ENCODE measurements around the gene SCAI.
"Not testable (repeated sequence)": the region's sequence is repeated elsewhere in the genome, so short reads cannot be mapped to it uniquely, and the experiment has no call there.

The SCAI gene

DNA sequence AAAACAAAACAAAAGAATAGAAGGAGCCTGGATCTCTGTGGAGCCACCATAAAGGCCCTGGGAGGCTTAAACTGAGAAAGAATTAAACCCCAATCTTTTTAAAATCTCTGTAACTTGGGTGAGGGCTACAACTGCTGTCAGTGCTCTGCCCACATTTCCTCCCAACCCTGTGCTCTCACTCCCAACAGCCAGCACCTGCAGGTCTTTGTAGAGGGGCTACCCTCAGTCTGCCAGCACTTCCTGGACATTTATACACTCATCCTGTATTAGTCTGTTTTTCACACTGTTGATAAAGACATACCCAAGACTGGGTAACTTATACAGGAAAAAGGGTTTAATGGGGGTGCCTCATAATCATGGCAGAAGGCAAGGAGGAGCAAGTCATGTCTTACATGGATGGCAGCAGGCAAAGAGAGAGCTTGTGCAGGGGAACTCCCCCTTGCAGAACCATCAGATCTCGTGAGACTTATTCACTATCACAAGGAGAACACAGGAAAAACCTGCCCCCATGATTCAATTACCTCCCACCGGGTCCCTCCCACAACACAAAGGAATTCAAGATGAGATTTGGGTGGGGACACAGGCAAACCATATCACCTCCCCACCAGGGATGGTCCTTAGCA is 47.4 kb downstream of the SCAI start:
- ATAC-seq, result no peak
- Mint-ChIP-seq H3K4me1 (no peaks in the 10 kb centered on the region), H3K4me3 (no peak overlapping the region), H3K9me3 (peaks cover 3% of the 10 kb centered on the region), H3K36me3 (peaks cover 42% of the 10 kb centered on the region), H3K27me3 (no peaks in the 10 kb centered on the region), H3K27ac (no peak overlapping the region)

DNA sequence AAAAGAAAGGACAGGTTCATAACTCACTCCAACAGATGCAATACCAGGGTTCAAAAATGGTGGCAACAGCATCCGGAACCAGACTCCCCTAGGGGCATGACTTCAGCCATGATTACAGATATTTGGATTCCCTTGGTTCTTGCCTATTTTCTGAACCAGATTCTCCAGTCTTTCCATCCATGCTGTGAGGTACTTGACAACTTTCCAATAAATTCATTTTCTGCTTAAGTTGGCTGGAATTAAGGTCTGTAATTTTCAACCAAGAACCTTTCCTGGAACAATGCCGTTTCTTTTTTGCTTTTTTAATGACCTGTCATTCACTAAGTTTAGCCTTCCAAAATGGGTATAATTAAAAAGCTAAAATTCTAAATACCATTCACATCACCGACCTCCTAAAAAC is 52.2 kb downstream of the SCAI start:
- Mint-ChIP-seq H3K9me3 (no peaks in the 10 kb centered on the region), H3K4me3 (no peak overlapping the region), H3K27ac (no peak overlapping the region), H3K36me3 (peaks cover 38% of the 10 kb centered on the region), H3K27me3 (no peaks in the 10 kb centered on the region), H3K4me1 (peaks cover 15% of the 10 kb centered on the region)
- no peak for ATAC-seq

DNA sequence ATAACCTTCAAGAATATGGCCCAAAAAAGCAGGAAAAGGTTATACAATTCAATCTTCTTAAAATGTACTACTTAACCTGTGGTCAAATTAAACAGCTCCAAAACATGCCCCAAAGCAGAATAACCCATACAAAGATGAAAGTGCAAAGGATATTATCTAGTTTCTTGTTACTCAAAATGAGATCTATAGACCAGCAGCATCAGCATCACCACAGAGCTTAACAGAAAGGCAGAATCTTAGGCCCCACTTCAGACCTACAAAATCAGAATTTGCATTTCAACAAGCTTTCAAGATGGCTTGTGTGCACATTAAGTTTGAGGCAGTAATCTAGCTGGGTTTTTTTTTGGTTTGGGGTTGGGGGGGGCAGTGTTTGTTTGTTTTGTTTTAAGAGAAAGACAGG is 54.0 kb downstream of the SCAI start:
- ATAC-seq, result no peak
- Mint-ChIP-seq H3K36me3 (peaks cover 22% of the 10 kb centered on the region), H3K27me3 (no peaks in the 10 kb centered on the region), H3K4me3 (no peak overlapping the region), H3K4me1 (peaks cover 15% of the 10 kb centered on the region), H3K9me3 (no peaks in the 10 kb centered on the region), H3K27ac (no peak overlapping the region)

DNA sequence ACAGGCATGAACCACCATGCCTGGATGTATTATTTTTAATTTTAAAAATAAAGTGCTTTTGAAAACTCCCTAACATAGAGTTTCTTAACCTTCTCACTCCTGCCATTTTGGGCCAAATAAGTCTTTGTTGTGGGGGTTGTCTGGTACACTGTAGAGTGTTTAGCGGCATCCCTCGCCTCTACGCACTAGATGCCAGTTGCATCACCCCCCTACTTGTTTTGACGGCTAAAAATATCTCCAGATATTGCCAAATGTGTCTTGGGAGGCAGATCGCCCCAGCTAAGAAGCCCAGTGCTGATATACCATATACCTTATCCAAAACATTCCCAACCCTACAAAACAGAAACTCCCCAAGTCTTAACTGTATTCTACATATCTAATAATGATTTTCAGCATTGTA is 54.6 kb downstream of the SCAI start:
- H3K27me3 Mint-ChIP-seq, result no peaks in the 10 kb centered on the region
- peaks cover 18% of the 10 kb centered on the region for H3K36me3 Mint-ChIP-seq
- peaks cover 15% of the 10 kb centered on the region for H3K4me1 Mint-ChIP-seq
- peaks cover 1% of the 10 kb centered on the region for H3K9me3 Mint-ChIP-seq
- no peak overlapping the region for H3K27ac Mint-ChIP-seq
- no peak overlapping the region for H3K4me3 Mint-ChIP-seq
- ATAC-seq, result no peak

DNA sequence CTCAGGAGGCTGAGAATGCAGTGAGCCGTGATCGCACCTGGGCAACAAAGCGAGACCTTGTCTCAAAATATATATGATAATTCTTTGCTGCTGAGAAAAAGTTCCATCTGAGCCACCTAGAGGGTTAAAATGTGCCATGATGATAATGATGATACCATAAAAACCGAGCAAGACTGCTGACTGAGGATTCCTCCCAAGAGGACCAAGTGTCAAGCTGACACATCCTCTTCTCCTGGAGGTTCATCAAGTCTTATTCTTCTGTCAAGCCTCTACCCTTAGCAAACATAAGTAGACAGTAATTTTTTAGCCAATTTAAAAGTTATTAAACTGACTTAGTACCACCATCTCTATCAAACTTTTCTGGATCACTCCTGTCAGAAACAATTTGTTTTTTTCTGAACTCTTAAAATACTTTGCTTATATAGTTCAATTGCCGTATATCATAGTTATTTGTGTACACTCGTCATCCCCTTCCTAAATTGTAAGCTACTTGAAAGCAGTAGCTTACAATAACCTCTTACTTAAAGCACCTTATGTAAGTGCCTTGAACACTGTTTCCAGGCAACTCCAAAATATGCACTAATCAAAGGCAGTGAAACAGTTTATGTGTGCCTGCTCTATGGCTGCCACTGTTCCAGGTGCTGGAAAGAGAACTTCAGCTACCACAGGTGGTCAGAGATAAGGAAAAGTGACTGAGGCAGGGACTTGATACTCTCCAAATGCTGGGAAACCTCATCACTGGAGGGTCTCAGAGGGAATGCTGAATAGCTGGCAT is 57.4 kb downstream of the SCAI start:
- ATAC-seq, result no peak
- H3K36me3 Mint-ChIP-seq, result peaks cover 35% of the 10 kb centered on the region
- no peaks in the 10 kb centered on the region for H3K27me3 Mint-ChIP-seq

DNA sequence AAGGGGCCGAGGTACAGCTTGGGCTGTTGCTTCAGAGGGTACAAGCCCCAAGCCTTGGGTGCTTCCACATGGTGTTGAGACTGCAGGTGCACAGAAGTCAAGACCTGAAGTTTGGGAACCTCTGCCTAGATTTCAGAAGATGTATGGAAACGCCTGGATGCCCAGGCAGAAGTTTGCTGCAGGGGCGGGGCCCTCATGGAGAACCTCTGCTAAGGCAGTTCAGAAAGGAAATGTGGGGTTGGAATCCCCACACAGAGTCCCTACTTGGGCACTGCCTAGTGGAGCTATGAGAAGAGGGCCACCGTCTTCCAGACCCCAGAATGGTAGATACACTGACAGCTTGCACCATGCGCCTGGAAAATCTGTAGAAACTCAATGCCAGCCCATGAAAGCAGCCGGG is 61.1 kb downstream of the SCAI start:
- H3K36me3 Mint-ChIP-seq, result peaks cover 37% of the 10 kb centered on the region
- not testable (repeated sequence) for H3K4me1 Mint-ChIP-seq, H3K9me3 Mint-ChIP-seq, H3K27ac Mint-ChIP-seq, H3K27me3 Mint-ChIP-seq, ATAC-seq, H3K4me3 Mint-ChIP-seq

More for the DNA sequence above, 57.4 kb downstream of the SCAI start:
- Mint-ChIP-seq H3K4me1 (peaks cover 15% of the 10 kb centered on the region), H3K27ac (no peak overlapping the region), H3K4me3 (no peak overlapping the region), H3K9me3 (peaks cover 5% of the 10 kb centered on the region)

DNA sequence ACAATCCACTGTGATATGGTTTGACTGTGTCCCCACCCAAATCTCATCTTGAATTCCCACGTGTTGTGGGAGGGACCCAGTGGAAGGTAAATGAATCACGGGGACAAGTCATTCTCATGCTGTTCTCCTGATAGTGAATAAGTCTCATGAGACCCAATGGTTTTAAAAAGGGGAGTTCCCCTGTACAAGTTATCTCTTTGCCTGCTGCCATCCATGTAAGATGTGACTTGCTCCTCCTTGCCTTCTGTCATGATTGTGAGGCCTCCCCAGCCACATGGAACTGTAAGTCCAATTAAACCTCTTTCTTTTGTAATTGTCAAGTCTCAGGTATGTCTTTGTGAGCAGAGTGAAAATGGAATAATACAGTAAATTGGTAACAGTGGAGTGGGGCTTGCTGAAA is 62.5 kb downstream of the SCAI start:
- not testable (repeated sequence) for ATAC-seq

DNA sequence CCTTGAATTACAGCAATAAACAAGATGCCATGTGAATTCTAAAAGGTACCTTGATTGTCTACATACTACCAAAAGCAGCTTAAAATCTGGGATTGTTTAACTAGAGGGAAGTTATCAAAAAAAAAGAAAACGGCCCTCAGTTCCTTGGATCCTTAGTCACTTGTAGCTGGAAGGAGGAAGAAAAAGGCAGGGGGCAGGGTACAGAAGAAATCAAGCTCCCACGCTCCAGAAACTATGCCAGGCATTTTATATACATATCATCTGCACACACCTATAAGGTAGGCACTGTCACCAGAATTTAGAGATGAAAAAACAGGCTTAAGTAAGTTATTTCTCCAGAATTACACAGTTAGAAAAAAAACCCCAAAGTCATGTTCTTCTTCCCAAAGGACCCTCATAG is 63.4 kb downstream of the SCAI start:
- H3K27me3 Mint-ChIP-seq, result no peaks in the 10 kb centered on the region
- no peaks in the 10 kb centered on the region for H3K4me1 Mint-ChIP-seq

More for the DNA sequence above, 62.5 kb downstream of the SCAI start:
- H3K4me1 Mint-ChIP-seq, H3K9me3 Mint-ChIP-seq, H3K27me3 Mint-ChIP-seq, H3K4me3 Mint-ChIP-seq, H3K27ac Mint-ChIP-seq: not testable (repeated sequence)
- H3K36me3 Mint-ChIP-seq, result peaks cover 37% of the 10 kb centered on the region

DNA sequence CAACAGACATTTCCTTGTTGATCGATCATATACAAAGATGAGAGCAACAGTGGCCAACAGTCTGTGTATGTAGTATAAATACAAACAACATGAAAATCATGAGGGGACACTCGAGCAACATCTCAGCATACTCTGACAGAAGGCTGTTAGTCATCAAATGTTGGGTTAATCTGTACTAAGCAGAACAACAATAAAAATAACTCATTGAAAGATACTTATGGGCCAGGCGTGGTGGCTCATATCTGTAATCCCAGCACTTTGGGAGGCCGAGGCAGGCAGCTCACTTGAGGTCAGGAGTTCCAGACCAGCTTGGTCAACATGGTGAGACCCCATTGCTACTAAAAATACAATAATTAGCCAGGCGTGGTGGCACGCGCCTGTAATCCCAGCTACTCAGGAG is 67.3 kb downstream of the SCAI start:
- H3K36me3 Mint-ChIP-seq, result peaks cover 20% of the 10 kb centered on the region
- no peak overlapping the region for H3K4me3 Mint-ChIP-seq
- no peaks in the 10 kb centered on the region for H3K27me3 Mint-ChIP-seq
- H3K9me3 Mint-ChIP-seq, result peaks cover 3% of the 10 kb centered on the region
- H3K4me1 Mint-ChIP-seq, result no peaks in the 10 kb centered on the region
- ATAC-seq, result no peak
- H3K27ac Mint-ChIP-seq, result no peak overlapping the region

More for the DNA sequence above, 63.4 kb downstream of the SCAI start:
- Mint-ChIP-seq H3K4me3 (no peak overlapping the region), H3K36me3 (peaks cover 37% of the 10 kb centered on the region), H3K27ac (no peak overlapping the region), H3K9me3 (peaks cover 7% of the 10 kb centered on the region)
- no peak for ATAC-seq

DNA sequence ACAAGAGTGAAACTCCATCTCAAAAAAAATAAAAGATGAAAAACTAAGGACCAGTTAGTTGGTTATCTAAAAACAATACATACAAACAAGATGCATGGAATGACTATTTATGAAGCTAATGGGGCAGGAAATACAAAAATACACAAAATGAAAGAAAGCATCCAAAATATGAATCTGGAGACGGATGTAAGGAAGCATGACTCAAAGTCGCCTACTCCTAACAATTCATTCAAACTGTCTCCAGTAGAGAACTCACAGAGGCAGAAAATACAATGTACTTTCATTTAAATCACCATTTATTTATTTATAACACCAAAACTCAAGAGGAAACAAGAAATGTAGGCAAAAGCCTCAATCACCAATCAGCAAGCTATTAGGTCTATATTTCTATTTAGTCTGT is 68.4 kb downstream of the SCAI start:
- H3K27me3 Mint-ChIP-seq, result no peaks in the 10 kb centered on the region
- ATAC-seq, result no peak

DNA sequence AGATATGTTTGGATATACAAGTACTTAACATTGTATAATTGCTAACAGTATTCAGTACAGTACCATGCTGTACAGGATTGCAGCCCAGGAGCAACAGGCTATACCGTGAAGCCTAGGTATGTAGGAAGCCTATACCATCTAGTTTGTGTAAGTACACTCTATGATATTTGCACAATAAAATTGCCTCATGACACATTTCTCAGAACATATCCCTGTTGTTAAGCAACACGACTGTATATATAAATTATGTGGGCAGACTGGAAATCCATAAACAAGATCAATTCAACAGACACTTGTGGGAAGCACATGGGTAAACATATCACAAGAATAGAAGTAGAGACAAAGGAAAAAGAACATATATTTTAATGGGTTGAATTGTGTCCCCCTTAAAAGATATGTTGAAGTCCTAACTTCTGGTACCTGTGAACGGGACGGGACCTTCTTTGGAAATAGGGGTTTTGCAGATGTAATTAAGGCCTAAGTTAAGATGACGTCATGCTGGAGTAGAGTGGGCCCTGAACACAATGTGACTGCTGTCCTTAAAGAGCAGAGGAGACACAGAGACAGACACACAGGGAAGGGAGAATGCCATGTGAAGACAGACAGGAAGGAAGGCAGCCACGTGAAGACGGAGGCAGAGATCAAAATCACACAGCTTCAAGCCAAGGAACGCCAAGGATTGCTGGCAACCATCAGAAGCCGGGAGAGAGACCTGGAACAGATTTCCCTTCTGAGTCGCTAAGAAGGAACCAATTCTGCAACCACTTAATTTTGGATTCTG is 76.3 kb downstream of the SCAI start:
- H3K4me3 Mint-ChIP-seq, result no peak overlapping the region
- no peak for ATAC-seq
- H3K9me3 Mint-ChIP-seq, result no peaks in the 10 kb centered on the region
- H3K36me3 Mint-ChIP-seq, result peaks cover 27% of the 10 kb centered on the region
- H3K27ac Mint-ChIP-seq, result no peak overlapping the region
- H3K27me3 Mint-ChIP-seq, result no peaks in the 10 kb centered on the region
- no peaks in the 10 kb centered on the region for H3K4me1 Mint-ChIP-seq

More for the DNA sequence above, 68.4 kb downstream of the SCAI start:
- Mint-ChIP-seq H3K27ac (no peak overlapping the region), H3K4me1 (no peaks in the 10 kb centered on the region), H3K4me3 (no peak overlapping the region), H3K9me3 (no peaks in the 10 kb centered on the region), H3K36me3 (peaks cover 11% of the 10 kb centered on the region)

DNA sequence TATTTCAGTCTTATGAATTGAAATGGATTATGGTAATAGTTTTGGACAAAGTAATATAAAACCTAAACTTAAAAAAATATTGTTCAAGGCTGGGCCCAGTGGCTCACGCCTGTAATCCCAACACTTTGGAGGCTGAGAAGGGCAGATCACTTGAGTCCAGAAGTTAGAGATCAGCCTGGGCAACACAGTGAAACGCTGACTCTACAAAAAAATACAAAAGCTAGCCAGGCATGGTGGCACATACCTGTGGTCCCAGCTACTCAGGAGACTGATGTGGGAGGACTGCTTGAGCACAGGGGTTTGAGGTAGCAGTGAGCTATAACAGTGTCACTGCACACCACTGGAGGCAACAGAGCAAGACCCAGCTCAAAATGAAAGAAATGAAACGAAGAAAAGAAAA is 81.9 kb downstream of the SCAI start:
- Mint-ChIP-seq H3K9me3 (no peaks in the 10 kb centered on the region), H3K27me3 (no peaks in the 10 kb centered on the region), H3K36me3 (peaks cover 33% of the 10 kb centered on the region), H3K27ac (no peak overlapping the region), H3K4me3 (no peak overlapping the region), H3K4me1 (no peaks in the 10 kb centered on the region)
- ATAC-seq, result no peak

DNA sequence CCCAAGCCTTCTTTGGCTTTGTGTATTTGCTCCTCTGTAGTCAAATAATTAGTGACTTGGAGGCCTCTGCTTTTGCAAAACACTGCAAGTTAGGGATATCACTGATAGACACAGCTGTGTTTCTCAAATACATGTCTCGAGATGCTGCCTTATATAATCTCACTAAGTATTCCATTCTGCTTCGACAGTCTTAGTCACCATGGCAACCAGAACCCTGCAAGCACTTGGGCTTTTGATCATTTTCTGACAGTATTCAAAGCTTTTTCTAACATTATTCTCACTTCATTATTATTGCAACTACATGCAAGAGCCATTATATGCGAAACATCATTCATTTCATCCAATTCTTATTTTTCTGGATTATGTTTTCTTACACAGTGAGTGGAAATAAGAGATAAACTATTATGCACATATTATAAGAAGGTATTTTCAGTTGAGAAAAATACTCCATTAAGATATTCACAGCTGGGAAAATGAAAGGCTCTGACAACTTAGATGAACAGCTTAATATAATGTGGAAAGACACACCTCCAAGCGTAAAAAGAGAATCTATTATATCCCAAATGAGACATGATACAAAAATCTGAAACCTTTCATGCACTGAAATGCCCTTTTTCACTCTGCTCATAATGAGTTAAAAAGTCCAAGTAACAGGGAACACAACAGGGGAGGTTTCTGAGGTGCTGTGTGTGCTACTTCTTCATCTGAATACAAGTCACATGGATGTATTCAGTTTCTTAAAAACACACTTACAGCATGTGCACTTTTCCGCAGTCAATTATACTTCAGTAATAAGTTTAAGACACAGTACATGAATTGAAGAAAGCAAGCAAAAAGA is 93.9 kb downstream of the SCAI start:
- peaks cover 24% of the 10 kb centered on the region for H3K36me3 Mint-ChIP-seq
- H3K4me3 Mint-ChIP-seq, result no peak overlapping the region
- no peaks in the 10 kb centered on the region for H3K4me1 Mint-ChIP-seq
- no peaks in the 10 kb centered on the region for H3K27me3 Mint-ChIP-seq
- no peak overlapping the region for H3K27ac Mint-ChIP-seq
- no peak for ATAC-seq
- no peaks in the 10 kb centered on the region for H3K9me3 Mint-ChIP-seq

DNA sequence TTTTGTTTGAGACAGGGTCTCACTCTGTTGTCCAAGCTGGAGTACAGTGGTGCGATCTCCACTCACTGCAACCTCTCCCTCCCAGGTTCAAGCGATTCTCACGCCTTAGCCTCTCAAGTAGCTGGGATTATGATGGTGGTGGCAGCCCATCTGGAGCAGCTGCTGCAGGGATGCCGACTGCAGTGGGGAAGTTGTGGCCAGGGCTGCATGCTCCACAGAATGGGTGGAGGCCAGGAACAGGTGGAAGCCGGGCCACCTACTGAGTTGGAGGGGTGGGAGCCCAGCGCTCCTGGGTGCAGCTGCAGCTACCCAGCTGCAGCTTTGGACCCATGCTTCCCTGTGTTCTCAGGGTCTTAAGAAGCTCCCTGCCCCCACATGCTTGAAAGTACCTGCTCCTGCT is 99.7 kb downstream of the SCAI start:
- no peak for ATAC-seq
- no peaks in the 10 kb centered on the region for H3K4me1 Mint-ChIP-seq
- no peaks in the 10 kb centered on the region for H3K9me3 Mint-ChIP-seq
- no peak overlapping the region for H3K4me3 Mint-ChIP-seq
- H3K27ac Mint-ChIP-seq, result no peak overlapping the region
- no peaks in the 10 kb centered on the region for H3K27me3 Mint-ChIP-seq
- peaks cover 26% of the 10 kb centered on the region for H3K36me3 Mint-ChIP-seq

DNA sequence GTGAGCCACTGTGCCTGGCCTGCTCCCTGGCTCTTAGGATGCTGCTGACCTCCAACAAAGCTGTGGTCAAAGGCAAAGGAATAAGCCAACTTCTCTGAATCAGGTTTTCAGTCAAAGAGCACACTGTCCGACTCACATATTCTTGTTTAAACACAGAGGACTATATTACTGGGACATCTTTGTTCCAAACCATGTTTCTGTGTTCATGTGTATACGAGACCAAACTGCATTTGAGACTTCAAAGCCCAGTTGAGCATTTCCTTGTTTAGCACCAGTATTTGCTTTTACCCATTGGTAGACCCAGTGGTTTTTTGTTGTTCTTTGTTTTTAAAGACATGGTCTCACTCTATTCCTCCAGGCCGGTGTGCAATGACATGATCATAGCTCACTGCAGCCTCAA is 100.2 kb downstream of the SCAI start:
- H3K27ac Mint-ChIP-seq, result no peak overlapping the region
- ATAC-seq, result no peak

More for the DNA sequence above, 100.2 kb downstream of the SCAI start:
- Mint-ChIP-seq H3K36me3 (peaks cover 26% of the 10 kb centered on the region), H3K9me3 (no peaks in the 10 kb centered on the region), H3K4me1 (no peaks in the 10 kb centered on the region), H3K4me3 (no peak overlapping the region), H3K27me3 (no peaks in the 10 kb centered on the region)
